PC-9 (cell line): ENCODE measurements around the gene SLC29A4. TPM values are rescaled to one million over a fixed set of nuclear protein-coding genes. Genes with fewer than 3 reads are reported as not detected.

ENCODE experiments used
- BruUV-seq: library from RNA; stranded (reverse); fragments of 400-500 nt; replicated peaks from 2 replicates; lab custom pipeline; 2021; lab: Mats Ljungman, UMichigan
- CTCF ChIA-PET: fragments of 300-600 bp; sonication (Branson Sonifier 250); formaldehyde crosslinking; loops from one replicate; lab custom pipeline; 2022; ENCODE audit warnings: antibody characterized with exemption; lab: Charles Lee
- POLR2A ChIA-PET: fragments of 300-600 bp; sonication (Branson Sonifier 250); formaldehyde crosslinking; loops from one replicate; lab custom pipeline; 2022; ENCODE audit warnings: antibody characterized with exemption; ENCODE audit not compliant: unreplicated experiment; lab: Charles Lee
- DNase-seq, 2 experiments: peaks; one replicate each; pipeline versions ENCODE4 v3.0.0 to v3.0.0-alpha.2; 2015 to 2022; ENCODE audit warnings: mixed read lengths in 1 of 2
- H2AFZ ChIP-seq: fragments of 200-600 bp; sonication (generic); 2 replicates; pipeline ENCODE4 v1.8.1; 2017; ENCODE audit warnings: antibody characterized with exemption
- H3F3A ChIP-seq: fragments of 200-600 bp; sonication (generic); 2 replicates; pipeline ENCODE4 v1.8.1; 2017; ENCODE audit warnings: antibody characterized with exemption, mild to moderate bottlenecking, low read depth; ENCODE audit not compliant: insufficient read depth
- H3K27ac ChIP-seq: fragments of 200-600 bp; sonication (generic); 2 replicates; pipeline ENCODE4 v1.6.1; 2016; ENCODE audit warnings: mixed run types
- H3K27me3 ChIP-seq: fragments of 200-600 bp; sonication (generic); 2 replicates; pipeline ENCODE4 v1.6.1; 2016; ENCODE audit warnings: low read depth, mixed run types; ENCODE audit not compliant: insufficient read depth
- H3K36me3 ChIP-seq: fragments of 200-600 bp; sonication (generic); 2 replicates; pipeline ENCODE4 v1.6.1; 2016; ENCODE audit warnings: low read depth, mixed run types
- H3K4me1 ChIP-seq: fragments of 200-600 bp; sonication (generic); replicated peaks from 2 replicates; pipeline ENCODE4 v1.6.1; 2016; ENCODE audit warnings: mixed run types; ENCODE audit not compliant: insufficient read depth
- H3K4me2 ChIP-seq: fragments of 200-600 bp; sonication (generic); 2 replicates; pipeline ENCODE4 v1.6.1; 2017; ENCODE audit warnings: mixed run types
- H3K4me3 ChIP-seq: fragments of 200-600 bp; sonication (generic); 2 replicates; pipeline ENCODE4 v1.6.1; 2016; ENCODE audit warnings: mixed run types
- H3K79me2 ChIP-seq: fragments of 200-600 bp; sonication (generic); 2 replicates; pipeline ENCODE4 v1.6.1; 2017; ENCODE audit warnings: low read depth, mixed run types
- H3K9me2 ChIP-seq: fragments of 200-600 bp; sonication (generic); 2 replicates; pipeline ENCODE4 v1.8.1; 2017; ENCODE audit warnings: mild to moderate bottlenecking; ENCODE audit not compliant: insufficient read depth
- H3K9me3 ChIP-seq: fragments of 200-600 bp; sonication (generic); 2 replicates; pipeline ENCODE4 v1.8.1; 2016; ENCODE audit warnings: low read depth; ENCODE audit not compliant: insufficient read depth
- H4K20me1 ChIP-seq: fragments of 200-600 bp; sonication (generic); 2 replicates; pipeline ENCODE4 v1.8.1; 2017; ENCODE audit not compliant: insufficient read depth
- EZH2 ChIP-seq: fragments of 200-600 bp; sonication (generic); IDR thresholded peaks from 2 replicates; pipeline ENCODE4 v1.8.0; 2017; ENCODE audit warnings: antibody characterized with exemption, low read depth
- intact Hi-C: fragments of 100-400 bp; cut with micrococcal nuclease; formaldehyde crosslinking; loops from one replicate; pipeline ENCODE4 v1.10.0; 2022; ENCODE audit not compliant: unreplicated experiment
- total RNA-seq: library from RNA; stranded (reverse); gene quantifications from 2 replicates; pipeline ENCODE4 v1.2.3, GENCODE V29; 2021
- TF ChIP-seq, protein P1 (sequence below): fragments of 200-600 bp; sonication (generic); conservative IDR thresholded peaks from 2 replicates; pipeline ENCODE4 v1.6.1; 2017; ENCODE audit warnings: mixed run types, antibody characterized with exemption, mild to moderate bottlenecking, moderate library complexity

The SLC29A4 gene
- total RNA-seq, 1 experiment from 2014 or later = 7.9 TPM

DNA sequence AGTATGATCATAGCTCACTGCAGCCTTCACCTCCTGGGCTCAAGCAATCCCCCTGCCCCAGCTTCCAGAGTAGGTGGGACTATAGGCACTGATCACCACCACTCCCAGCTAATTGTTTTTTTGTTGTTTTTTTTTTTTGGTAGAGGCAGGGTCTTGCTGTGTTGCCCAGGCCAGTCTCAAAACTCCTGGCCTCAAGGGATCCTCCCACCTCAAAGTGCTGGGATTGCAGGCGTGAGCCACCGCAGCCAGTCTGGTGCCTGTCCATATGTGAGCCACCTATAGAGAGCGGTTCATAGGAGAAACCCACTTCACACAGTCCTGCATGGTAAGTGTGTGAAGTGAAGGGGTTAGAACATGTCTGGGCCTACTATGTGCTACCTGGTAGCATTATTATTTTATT lies 47.5 kb downstream of the SLC29A4 start:
- Histone ChIP-seq H3K79me2 (no peaks in the 10 kb centered on the region), H3K9me2 (no peaks in the 10 kb centered on the region), H3F3A (peaks cover 4% of the 10 kb centered on the region), H4K20me1 (peaks cover 36% of the 10 kb centered on the region), H3K27ac (no peak overlapping the region), H3K36me3 (0 out of 2 replicates have a peak, but pooled peaks cover 3% of the 10 kb centered on the region), H2AFZ (no peak overlapping the region), H3K4me1 (no peaks in the 10 kb centered on the region), H3K27me3 (no peaks in the 10 kb centered on the region), H3K4me3 (no peak overlapping the region), H3K9me3 (no peaks in the 10 kb centered on the region), H3K4me2 (no peak overlapping the region)
- intact Hi-C loops = no loop called here
- ChIA-PET POLR2A (no interaction called here), CTCF (interaction anchor here (0.6 to 0.7 kb wide), 2 partner anchors 12 to 90 kb away, joined by 3 to 4 read pairs; no protein-coding TSS in a partner anchor)
- DNase-seq = no peak
- no TSS peak for BruUV-seq
- TF ChIP-seq, protein P1, sequence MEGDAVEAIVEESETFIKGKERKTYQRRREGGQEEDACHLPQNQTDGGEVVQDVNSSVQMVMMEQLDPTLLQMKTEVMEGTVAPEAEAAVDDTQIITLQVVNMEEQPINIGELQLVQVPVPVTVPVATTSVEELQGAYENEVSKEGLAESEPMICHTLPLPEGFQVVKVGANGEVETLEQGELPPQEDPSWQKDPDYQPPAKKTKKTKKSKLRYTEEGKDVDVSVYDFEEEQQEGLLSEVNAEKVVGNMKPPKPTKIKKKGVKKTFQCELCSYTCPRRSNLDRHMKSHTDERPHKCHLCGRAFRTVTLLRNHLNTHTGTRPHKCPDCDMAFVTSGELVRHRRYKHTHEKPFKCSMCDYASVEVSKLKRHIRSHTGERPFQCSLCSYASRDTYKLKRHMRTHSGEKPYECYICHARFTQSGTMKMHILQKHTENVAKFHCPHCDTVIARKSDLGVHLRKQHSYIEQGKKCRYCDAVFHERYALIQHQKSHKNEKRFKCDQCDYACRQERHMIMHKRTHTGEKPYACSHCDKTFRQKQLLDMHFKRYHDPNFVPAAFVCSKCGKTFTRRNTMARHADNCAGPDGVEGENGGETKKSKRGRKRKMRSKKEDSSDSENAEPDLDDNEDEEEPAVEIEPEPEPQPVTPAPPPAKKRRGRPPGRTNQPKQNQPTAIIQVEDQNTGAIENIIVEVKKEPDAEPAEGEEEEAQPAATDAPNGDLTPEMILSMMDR = no peak
- no peak for TF ChIP-seq EZH2

DNA sequence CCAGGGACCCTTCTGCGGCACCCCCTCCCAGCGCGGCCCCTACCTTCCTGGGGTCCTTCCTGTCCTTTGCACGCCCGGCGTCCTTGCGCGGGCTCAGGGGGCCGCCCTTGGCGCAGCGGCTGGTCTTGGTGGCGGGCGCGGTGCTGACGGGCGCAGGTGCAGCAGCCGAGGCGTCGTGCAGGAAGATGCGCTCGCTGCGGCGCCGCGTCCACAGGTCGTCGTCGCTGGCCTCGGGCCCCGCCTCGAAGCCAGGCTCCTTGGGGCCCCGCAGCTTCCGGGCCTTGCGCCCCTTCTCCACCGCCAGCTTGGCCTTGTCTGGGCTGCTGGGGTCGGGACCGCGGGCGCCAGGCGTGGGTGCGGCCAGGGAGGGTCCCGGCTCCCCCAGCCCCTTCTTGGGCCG lies 49.8 kb downstream of the SLC29A4 start:
- TF ChIP-seq, protein P1 = no peak
- no peak for TF ChIP-seq EZH2
- H3K27me3 ChIP-seq = no peaks in the 10 kb centered on the region
- no peak overlapping the region for H3K4me3 ChIP-seq
- H3K9me3 ChIP-seq = no peaks in the 10 kb centered on the region
- no peak overlapping the region for H3K27ac ChIP-seq
- peaks cover 57% of the 10 kb centered on the region for H4K20me1 ChIP-seq
- peaks cover 9% of the 10 kb centered on the region for H3F3A ChIP-seq
- peaks cover 10% of the 10 kb centered on the region; the same call in 1 of the 2 replicates for H3K79me2 ChIP-seq
- no peaks in the 10 kb centered on the region for H3K4me1 ChIP-seq
- POLR2A ChIA-PET = no interaction called here
- DNase-seq = no peak
- H3K36me3 ChIP-seq = peaks cover 19% of the 10 kb centered on the region
- no TSS peak for BruUV-seq
- CTCF ChIA-PET = no interaction called here
- intact Hi-C loops = no loop called here
- H2AFZ ChIP-seq = no peak overlapping the region
- H3K9me2 ChIP-seq = no peaks in the 10 kb centered on the region
- H3K4me2 ChIP-seq = no peak overlapping the region

DNA sequence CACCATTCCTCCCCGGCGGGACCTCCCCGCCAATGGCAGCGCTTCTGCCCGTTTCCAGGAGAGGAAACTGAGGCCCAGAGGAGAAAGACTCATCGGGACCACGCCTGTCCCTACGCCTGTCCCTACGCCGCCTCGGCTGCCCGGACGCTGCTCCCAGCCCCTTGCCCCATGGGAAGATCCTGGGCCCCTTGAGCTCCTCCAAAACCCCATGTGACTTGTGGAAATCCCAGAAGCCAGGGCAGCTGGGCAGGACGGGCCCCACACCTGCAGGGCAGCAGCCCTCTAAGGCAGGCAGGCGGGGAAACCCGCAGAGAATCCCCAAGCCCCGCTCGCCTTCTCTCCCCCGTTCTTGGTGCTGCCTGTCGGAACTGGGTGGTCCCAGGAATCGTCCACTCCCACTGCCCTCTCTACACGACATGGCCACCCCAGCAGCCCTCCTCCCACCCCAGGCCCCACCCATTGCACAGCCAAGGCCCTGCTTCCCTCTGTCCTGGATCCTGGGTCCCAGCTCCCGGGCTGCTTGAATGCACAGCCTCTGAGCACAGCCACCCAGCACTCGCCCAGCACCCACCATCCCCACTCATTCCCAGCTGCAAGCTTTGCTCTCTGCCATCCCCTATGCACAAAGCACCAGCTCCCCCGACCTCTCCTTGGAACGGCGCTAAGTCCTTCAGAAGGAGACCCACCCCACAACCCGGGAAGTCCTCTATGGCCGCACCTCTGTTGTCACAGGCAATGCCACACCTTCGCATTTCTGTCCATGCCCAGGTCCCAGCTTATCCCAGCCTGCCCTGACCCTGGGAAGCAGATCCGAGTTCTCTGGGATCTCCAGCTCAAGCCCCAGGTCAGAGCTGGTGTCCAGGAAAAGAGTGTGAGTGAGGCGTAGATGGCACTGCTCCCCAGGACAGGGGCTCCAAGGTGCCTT lies 50.6 kb downstream of the SLC29A4 start:
- intact Hi-C loops = no loop called here
- peaks cover 10% of the 10 kb centered on the region; the same call in 1 of the 2 replicates for H3K79me2 ChIP-seq
- TF ChIP-seq, protein P1 = no peak
- TF ChIP-seq EZH2 = no peak

More for the DNA sequence above, 50.6 kb downstream of the SLC29A4 start:
- H3F3A ChIP-seq = peaks cover 10% of the 10 kb centered on the region
- no peaks in the 10 kb centered on the region for H3K4me1 ChIP-seq
- ChIA-PET CTCF (no interaction called here), POLR2A (no interaction called here)
- no peak overlapping the region for H3K27ac ChIP-seq
- no peak overlapping the region for H3K4me2 ChIP-seq
- H3K9me2 ChIP-seq = no peaks in the 10 kb centered on the region
- peaks cover 20% of the 10 kb centered on the region for H3K36me3 ChIP-seq
- no peak overlapping the region for H3K4me3 ChIP-seq
- H3K9me3 ChIP-seq = no peaks in the 10 kb centered on the region
- peaks cover 62% of the 10 kb centered on the region for H4K20me1 ChIP-seq
- no TSS peak for BruUV-seq
- no peak for DNase-seq
- no peak overlapping the region for H2AFZ ChIP-seq
- H3K27me3 ChIP-seq = no peaks in the 10 kb centered on the region
